Stomach smooth muscle (tissue), 2 donors: ENCODE measurements around the gene LAPTM4A.

Experiments
- H3K27ac ChIP-seq: one replicate; pipeline ENCODE4 v1.7.0; 2013; ENCODE audit warnings: mild to moderate bottlenecking, low read length, inconsistent platforms
- H3K27me3 ChIP-seq, 2 donors: one replicate each; pipeline ENCODE4 v1.7.0; 2013; ENCODE audit warnings: low read length in 2 of 2; ENCODE audit not compliant: insufficient read depth in 2 of 2, control insufficient read depth in 1 of 2
- H3K36me3 ChIP-seq, 2 donors: one replicate each; pipeline ENCODE4 v1.7.0; 2013; ENCODE audit warnings: low read length in 2 of 2; ENCODE audit not compliant: control insufficient read depth in 2 of 2, insufficient read depth in 2 of 2
- H3K4me1 ChIP-seq: one replicate; pipeline ENCODE4 v1.7.0; 2013; ENCODE audit warnings: low read length; ENCODE audit not compliant: control insufficient read depth, insufficient read depth
- H3K4me3 ChIP-seq, 2 donors: one replicate each; pipeline ENCODE4 v1.7.0; 2013; ENCODE audit warnings: low read length in 2 of 2
- H3K9ac ChIP-seq, 2 donors: one replicate each; pipeline ENCODE4 v1.7.0; 2013; ENCODE audit warnings: low read length in 2 of 2, mild to moderate bottlenecking in 1 of 2
- H3K9me3 ChIP-seq, 2 donors: one replicate each; pipeline ENCODE4 v1.7.0; 2013; ENCODE audit warnings: low read length in 2 of 2; ENCODE audit not compliant: control insufficient read depth in 2 of 2
- donor health status: healthy.
- donor health status: Pancreatic carcinoma.

LAPTM4A gene

DNA sequence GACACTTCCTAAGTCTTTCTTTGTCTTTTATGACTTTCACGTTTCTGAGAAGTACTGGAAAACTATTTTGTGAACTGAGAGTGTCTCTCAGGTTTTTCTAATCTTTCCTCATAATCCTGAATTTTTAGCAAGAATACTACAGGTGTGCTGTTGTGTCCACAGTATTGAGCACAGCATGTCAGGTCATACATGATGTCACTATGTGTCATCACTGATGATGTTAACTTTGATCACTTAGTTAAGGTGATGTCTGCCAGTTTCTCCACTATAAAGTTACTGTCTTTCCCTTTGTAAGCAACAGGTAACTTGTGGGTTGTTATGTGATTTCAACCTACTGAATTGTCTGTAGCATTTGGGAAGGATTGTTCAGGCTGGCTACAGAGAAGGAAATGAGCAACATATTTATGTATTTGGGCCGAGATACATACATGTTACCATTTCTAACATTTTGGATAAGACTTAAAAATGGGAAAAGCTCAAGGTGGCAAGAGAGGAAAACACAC, 50.0 kb downstream of the LAPTM4A start:
- no peak overlapping the region for H3K9ac ChIP-seq
- H3K27me3 ChIP-seq: no peaks in the 10 kb centered on the region
- no peak overlapping the region for H3K27ac ChIP-seq
- no peak overlapping the region for H3K4me3 ChIP-seq
- no peaks in the 10 kb centered on the region for H3K9me3 ChIP-seq
- no peaks in the 10 kb centered on the region for H3K36me3 ChIP-seq
- H3K4me1 ChIP-seq: no peaks in the 10 kb centered on the region

- no peak overlapping the region for H3K4me3 ChIP-seq
- no peak overlapping the region for H3K9ac ChIP-seq
- no peaks in the 10 kb centered on the region for H3K9me3 ChIP-seq
- H3K27ac ChIP-seq: no peak overlapping the region
- no peaks in the 10 kb centered on the region for H3K4me1 ChIP-seq
- H3K36me3 ChIP-seq: no peaks in the 10 kb centered on the region
- no peaks in the 10 kb centered on the region for H3K27me3 ChIP-seq
These were observed 57.7 kb downstream of the LAPTM4A start for GRCh38 chr2:19993731-19994130.

- Histone ChIP-seq H3K27ac (no peak overlapping the region), H3K9me3 (no peaks in the 10 kb centered on the region), H3K4me1 (no peaks in the 10 kb centered on the region), H3K27me3 (no peaks in the 10 kb centered on the region), H3K36me3 (no peaks in the 10 kb centered on the region), H3K4me3 (no peak overlapping the region), H3K9ac (no peak overlapping the region)
These were observed 59.5 kb downstream of the LAPTM4A start for GRCh38 chr2:19991895-19992294.

GRCh38 chr2:19990416-19990728, 61.1 kb downstream of the LAPTM4A start:
- H3K36me3 ChIP-seq: no peaks in the 10 kb centered on the region
- peak overlapping the region; percentile 82 to 87 for H3K4me3 ChIP-seq
- peak overlapping the region in 1 of 2 donors; percentile 85 for H3K9ac ChIP-seq
- no peaks in the 10 kb centered on the region for H3K27me3 ChIP-seq
- no peaks in the 10 kb centered on the region for H3K9me3 ChIP-seq
- no peaks in the 10 kb centered on the region for H3K4me1 ChIP-seq
- H3K27ac ChIP-seq: no peak overlapping the region

- Histone ChIP-seq H3K9ac (peak within 1 kb of the TSS; percentile 58 to 85), H3K4me1 (no peaks in the 10 kb centered on the region), H3K27ac (peak within 1 kb of the TSS; percentile 49), H3K9me3 (no peaks in the 10 kb centered on the region), H3K36me3 (peaks cover 0 to 3% of the 10 kb centered on the region in 2 donors), H3K4me3 (peak within 1 kb of the TSS; percentile 82 to 87), H3K27me3 (no peaks in the 10 kb centered on the region)
These were observed 61.6 kb downstream of the LAPTM4A start, which contains the start of gene WDR35 for GRCh38 chr2:19989667-19990415. TSS of gene WDR35 (minus strand) at chr2:19990105. CDS start at chr2:19990015, 90 bp downstream.

DNA sequence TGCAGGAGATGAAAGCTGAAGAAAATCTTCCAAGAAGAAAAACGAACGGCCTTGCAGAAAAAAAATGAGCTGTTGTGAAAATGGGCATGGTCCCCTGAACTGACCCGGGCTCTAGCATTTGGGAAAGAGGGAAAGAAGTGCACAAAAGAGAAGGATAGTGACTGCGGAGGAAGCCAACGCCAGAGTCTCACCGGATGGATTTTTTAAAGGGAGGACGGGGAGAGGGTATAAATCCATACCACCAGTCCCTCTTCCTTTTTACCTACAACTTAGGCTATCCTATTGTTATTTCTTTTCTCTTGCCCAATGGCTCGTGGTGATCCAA, 62.1 kb downstream of the LAPTM4A start:
- H3K27me3 ChIP-seq: no peaks in the 10 kb centered on the region
- no peaks in the 10 kb centered on the region for H3K4me1 ChIP-seq
- peaks cover 0 to 3% of the 10 kb centered on the region in 2 donors for H3K36me3 ChIP-seq
- peak overlapping the region; percentile 82 to 87 for H3K4me3 ChIP-seq
- peak overlapping the region; percentile 58 to 85 for H3K9ac ChIP-seq
- H3K27ac ChIP-seq: peak overlapping the region; percentile 49
- no peaks in the 10 kb centered on the region for H3K9me3 ChIP-seq

DNA sequence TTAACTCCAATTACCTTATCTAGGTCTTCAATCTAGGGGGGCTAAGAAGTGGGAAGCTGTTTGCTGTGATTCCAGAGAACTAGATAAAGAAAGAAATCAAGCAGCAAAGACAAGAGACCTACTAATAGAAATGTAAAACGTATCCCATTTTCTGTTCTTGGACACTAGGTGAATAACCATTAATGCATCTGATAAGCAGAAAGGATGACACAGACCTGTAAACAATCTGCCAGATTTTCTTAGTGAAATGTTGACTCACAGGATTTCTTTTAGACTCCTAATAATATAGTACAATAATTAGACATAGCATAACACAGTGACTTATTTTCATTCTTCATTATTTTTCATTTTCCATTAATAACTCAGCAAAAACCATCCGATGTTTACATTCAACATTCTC, 62.8 kb downstream of the LAPTM4A start:
- Histone ChIP-seq H3K36me3 (peaks cover 0 to 3% of the 10 kb centered on the region in 2 donors), H3K4me1 (no peaks in the 10 kb centered on the region), H3K4me3 (peak overlapping the region in 1 of 2 donors; percentile 87), H3K27ac (no peak overlapping the region), H3K9ac (no peak overlapping the region), H3K9me3 (no peaks in the 10 kb centered on the region), H3K27me3 (no peaks in the 10 kb centered on the region)

DNA sequence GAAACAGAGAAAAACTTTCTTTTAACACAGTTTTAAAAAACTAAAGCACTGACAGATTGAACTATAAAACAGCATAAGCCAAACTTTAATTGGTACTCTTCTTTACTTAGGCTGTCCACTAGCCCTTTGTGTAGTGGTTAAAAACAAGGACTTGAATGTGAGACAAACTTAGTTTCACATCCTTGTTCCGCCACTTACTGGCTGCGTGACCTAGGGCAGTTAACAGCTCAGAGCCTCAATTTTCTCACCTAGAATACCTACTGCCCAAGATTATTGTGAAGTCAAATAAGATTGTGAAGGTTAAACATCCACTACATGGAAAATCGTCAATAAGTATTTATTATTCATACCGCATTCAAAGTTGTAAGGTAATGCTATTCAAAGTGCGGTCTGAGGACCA, 63.5 kb downstream of the LAPTM4A start:
- no peaks in the 10 kb centered on the region for H3K4me1 ChIP-seq
- H3K4me3 ChIP-seq: no peak overlapping the region
- peaks cover 0 to 3% of the 10 kb centered on the region in 2 donors for H3K36me3 ChIP-seq
- H3K27me3 ChIP-seq: no peaks in the 10 kb centered on the region
- H3K9me3 ChIP-seq: no peaks in the 10 kb centered on the region
- no peak overlapping the region for H3K27ac ChIP-seq
- H3K9ac ChIP-seq: no peak overlapping the region
